Transverse colon (tissue), 3 donors: Measurements from ENCODE around the gene ALDH3B2.

Experiments
- POLR2A ChIP-seq: fragments of 450-650 bp; IDR thresholded peaks from one replicate; pipeline ENCODE4 v1.6.1; 2016; ENCODE audit warnings: antibody characterized with exemption, mild to moderate bottlenecking, moderate library complexity
- TF ChIP-seq, protein P1 (sequence below), 5 experiments: fragments of 200-600 bp in 3 of 5; fragments of 450-650 bp in 2 of 5; sonication (generic) in 3 of 5; IDR thresholded peaks; 1 replicate in 2 of 5; 2 replicates in 3 of 5; pipeline ENCODE4 v1.5.1; 2016 to 2017; ENCODE audit warnings: antibody characterized with exemption in 5 of 5, inconsistent platforms in 3 of 5, mild to moderate bottlenecking in 2 of 5, moderate library complexity in 1 of 5

DNA sequence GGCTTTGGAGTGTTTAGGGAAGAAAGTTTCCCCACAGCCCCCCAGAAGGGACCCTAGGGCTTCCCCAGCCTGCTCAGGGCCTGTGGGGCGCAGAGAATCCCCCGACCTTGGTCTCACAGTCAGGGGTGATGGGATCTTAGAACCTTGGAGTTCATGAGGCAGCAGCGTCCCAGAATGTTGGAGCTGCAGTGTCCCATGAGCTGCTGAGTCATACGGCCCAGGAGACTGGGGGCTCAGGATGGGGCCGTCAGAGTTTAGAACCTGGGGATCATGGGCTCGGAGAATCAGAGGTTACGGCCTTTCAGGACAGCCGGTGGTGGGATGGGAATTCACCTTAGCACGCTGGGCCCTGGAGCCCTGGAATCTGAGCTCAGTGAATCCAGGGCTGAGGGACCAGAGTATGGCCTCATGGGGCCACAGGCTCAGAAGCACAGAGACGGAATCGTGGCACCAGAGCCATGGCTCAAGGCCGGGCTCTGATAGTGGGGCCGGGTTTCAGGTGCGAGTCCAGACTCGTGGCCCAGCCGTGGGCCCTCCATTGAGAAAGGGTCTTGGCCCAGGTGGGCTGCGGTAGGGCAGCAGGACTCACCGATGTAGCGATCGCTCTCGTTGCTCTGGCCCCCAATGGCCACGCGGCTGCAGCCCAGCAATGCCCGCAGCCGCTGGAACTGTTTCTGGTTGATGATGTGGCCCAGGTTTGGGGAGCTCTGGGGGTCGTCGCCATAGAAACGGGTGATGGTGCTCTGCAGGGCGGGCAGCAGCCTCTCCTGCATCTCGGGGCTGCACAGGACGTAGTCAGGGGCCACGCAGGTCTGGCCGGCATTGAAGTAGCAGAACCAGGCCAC lies 9.5 kb downstream of the ALDH3B2 start:
- TF ChIP-seq, protein P1, sequence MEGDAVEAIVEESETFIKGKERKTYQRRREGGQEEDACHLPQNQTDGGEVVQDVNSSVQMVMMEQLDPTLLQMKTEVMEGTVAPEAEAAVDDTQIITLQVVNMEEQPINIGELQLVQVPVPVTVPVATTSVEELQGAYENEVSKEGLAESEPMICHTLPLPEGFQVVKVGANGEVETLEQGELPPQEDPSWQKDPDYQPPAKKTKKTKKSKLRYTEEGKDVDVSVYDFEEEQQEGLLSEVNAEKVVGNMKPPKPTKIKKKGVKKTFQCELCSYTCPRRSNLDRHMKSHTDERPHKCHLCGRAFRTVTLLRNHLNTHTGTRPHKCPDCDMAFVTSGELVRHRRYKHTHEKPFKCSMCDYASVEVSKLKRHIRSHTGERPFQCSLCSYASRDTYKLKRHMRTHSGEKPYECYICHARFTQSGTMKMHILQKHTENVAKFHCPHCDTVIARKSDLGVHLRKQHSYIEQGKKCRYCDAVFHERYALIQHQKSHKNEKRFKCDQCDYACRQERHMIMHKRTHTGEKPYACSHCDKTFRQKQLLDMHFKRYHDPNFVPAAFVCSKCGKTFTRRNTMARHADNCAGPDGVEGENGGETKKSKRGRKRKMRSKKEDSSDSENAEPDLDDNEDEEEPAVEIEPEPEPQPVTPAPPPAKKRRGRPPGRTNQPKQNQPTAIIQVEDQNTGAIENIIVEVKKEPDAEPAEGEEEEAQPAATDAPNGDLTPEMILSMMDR (IDR thresholded peaks at IDR 0.05) = no peak
- TF ChIP-seq POLR2A = no peak
